ENCODE results near the gene SCPEP1. TPM values are rescaled to one million over a fixed set of nuclear protein-coding genes. Genes with fewer than 3 reads are reported as not detected.

SCPEP1 gene
- total RNA-seq, 1 experiment from 2014 or later: 17.6 TPM

DNA sequence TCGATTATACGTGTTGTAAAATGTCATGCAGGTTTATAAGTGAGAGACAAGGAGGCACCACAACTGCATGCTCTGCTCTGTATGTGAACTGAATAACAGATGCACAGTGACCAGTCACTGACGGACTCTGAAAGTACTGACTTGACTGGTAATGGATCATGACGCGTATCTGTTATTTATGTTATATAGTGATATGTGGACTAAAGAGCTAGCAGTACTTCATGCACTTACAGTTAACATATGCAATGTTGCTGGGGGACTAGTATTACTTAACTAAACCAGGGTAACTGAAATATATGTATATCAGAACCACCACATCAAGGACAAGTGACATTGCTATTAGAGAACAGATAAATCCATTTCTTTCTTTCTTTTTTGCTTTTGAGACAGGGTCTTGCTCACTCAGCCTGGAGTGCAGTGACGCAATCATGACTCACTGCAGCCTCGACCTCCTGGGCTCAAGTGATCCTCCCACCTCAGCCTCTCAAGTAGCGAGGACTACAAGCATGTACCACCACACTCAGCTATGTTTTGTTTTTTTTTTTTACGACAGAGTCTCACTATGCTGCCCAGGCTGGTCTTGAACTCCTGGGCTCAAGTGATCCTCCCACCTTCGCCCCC lies 34.3 kb upstream of the SCPEP1 start:
- no TSS peak for BruUV-seq (replicated peaks)
- intact Hi-C loops (cut with micrococcal nuclease; ENCODE audit: unreplicated experiment): no loop called here
- Mint-ChIP-seq H3K27me3 (ENCODE audit: unreplicated experiment) (no peaks in the 10 kb centered on the region), H3K27ac (ENCODE audit: unreplicated experiment) (no peak overlapping the region), H3K9me3 (ENCODE audit: low read depth, unreplicated experiment) (no peaks in the 10 kb centered on the region), H3K4me1 (ENCODE audit: low read depth, unreplicated experiment) (no peaks in the 10 kb centered on the region), H3K36me3 (ENCODE audit: insufficient read depth, unreplicated experiment) (peaks cover 22% of the 10 kb centered on the region), H3K4me3 (ENCODE audit: low read depth, unreplicated experiment) (no peak overlapping the region)
- DNase-seq: no peak
- TF ChIP-seq, protein P1, sequence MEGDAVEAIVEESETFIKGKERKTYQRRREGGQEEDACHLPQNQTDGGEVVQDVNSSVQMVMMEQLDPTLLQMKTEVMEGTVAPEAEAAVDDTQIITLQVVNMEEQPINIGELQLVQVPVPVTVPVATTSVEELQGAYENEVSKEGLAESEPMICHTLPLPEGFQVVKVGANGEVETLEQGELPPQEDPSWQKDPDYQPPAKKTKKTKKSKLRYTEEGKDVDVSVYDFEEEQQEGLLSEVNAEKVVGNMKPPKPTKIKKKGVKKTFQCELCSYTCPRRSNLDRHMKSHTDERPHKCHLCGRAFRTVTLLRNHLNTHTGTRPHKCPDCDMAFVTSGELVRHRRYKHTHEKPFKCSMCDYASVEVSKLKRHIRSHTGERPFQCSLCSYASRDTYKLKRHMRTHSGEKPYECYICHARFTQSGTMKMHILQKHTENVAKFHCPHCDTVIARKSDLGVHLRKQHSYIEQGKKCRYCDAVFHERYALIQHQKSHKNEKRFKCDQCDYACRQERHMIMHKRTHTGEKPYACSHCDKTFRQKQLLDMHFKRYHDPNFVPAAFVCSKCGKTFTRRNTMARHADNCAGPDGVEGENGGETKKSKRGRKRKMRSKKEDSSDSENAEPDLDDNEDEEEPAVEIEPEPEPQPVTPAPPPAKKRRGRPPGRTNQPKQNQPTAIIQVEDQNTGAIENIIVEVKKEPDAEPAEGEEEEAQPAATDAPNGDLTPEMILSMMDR (IDR thresholded peaks at IDR 0.05; ENCODE audit: unreplicated experiment): no peak
- CTCF ChIA-PET: no interaction called here

DNA sequence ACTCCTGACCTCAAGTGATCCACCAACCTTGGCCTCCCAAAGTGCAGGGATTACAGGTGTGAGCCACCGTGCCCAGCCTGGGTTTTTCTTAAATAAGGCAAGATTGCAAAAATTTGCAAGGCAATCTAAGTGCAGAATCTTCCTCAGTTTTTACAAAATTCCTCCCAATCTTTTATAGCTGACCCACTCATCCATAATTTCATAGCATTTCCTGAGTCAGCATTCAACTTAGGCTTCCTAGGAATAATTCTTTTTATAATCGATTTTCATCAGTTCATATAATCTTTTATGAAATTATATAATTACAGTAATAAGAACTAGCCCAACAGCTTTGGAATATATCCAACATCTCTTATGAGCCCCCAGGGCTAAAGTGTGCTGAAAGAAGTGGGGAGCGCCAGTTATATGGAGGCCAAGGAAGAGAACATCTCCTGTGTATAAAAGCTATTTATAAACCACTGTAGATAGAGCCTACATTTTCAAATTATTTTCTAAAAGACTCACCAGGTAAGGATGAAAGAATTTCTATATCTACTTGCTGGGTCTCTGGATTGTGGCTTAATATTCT lies 31.9 kb upstream of the SCPEP1 start:
- Mint-ChIP-seq H3K27ac (ENCODE audit: unreplicated experiment) (no peak overlapping the region), H3K4me3 (ENCODE audit: low read depth, unreplicated experiment) (no peak overlapping the region), H3K9me3 (ENCODE audit: low read depth, unreplicated experiment) (no peaks in the 10 kb centered on the region), H3K4me1 (ENCODE audit: low read depth, unreplicated experiment) (no peaks in the 10 kb centered on the region), H3K27me3 (ENCODE audit: unreplicated experiment) (no peaks in the 10 kb centered on the region), H3K36me3 (ENCODE audit: insufficient read depth, unreplicated experiment) (peaks cover 27% of the 10 kb centered on the region)
- CTCF ChIA-PET: no interaction called here
- no TSS peak for BruUV-seq (replicated peaks)
- no peak for DNase-seq
- TF ChIP-seq, protein P1 (IDR thresholded peaks at IDR 0.05; ENCODE audit: unreplicated experiment): no peak
- intact Hi-C loops (cut with micrococcal nuclease; ENCODE audit: unreplicated experiment): no loop called here

DNA sequence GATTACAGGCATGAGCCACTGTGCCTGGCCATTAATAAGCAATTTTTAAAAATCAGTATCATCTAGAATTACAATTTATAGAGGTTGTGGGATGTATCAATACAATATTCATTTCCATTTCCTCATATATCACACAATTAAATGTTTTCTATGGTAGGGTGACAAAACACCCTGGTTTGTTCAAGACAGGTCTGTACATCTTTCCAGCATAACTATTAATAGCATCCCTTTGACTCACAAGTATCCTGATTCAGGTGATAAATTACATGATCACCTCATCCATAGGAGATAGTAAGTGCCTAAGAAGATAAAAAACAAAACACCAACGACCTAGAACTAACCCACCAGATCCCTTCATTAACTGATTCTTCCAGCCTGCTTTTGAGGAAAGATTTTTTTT lies 30.2 kb upstream of the SCPEP1 start:
- DNase-seq: no peak
- H3K4me3 Mint-ChIP-seq (ENCODE audit: low read depth, unreplicated experiment): no peak overlapping the region
- no peaks in the 10 kb centered on the region for H3K9me3 Mint-ChIP-seq (ENCODE audit: low read depth, unreplicated experiment)
- BruUV-seq (replicated peaks): no TSS peak
- no peak overlapping the region for H3K27ac Mint-ChIP-seq (ENCODE audit: unreplicated experiment)
- H3K27me3 Mint-ChIP-seq (ENCODE audit: unreplicated experiment): no peaks in the 10 kb centered on the region
- TF ChIP-seq, protein P1 (IDR thresholded peaks at IDR 0.05; ENCODE audit: unreplicated experiment): no peak
- CTCF ChIA-PET: no interaction called here
- H3K4me1 Mint-ChIP-seq (ENCODE audit: low read depth, unreplicated experiment): no peaks in the 10 kb centered on the region
- intact Hi-C loops (cut with micrococcal nuclease; ENCODE audit: unreplicated experiment): no loop called here
- peaks cover 21% of the 10 kb centered on the region for H3K36me3 Mint-ChIP-seq (ENCODE audit: insufficient read depth, unreplicated experiment)

DNA sequence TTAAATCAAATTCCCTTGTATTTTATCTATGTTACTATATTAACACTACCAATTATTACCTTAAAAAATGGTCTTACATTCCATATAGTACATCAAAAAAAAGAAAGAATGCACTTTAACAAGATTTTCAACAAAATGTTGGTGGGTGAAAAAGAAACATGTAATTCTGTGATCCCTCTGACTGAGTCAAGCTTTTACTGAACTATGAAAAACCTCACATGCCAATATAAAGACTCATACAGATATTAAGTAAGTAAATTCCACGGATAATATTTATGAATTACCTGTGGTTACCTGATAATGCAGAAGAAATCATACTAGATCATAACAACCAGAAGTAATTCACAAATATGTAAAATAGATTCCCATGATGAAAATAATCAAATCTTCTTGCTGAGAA lies 29.4 kb upstream of the SCPEP1 start:
- TF ChIP-seq, protein P1 (IDR thresholded peaks at IDR 0.05; ENCODE audit: unreplicated experiment): no peak
- Mint-ChIP-seq H3K4me1 (ENCODE audit: low read depth, unreplicated experiment) (no peaks in the 10 kb centered on the region), H3K27me3 (ENCODE audit: unreplicated experiment) (no peaks in the 10 kb centered on the region), H3K9me3 (ENCODE audit: low read depth, unreplicated experiment) (no peaks in the 10 kb centered on the region), H3K27ac (ENCODE audit: unreplicated experiment) (no peak overlapping the region), H3K36me3 (ENCODE audit: insufficient read depth, unreplicated experiment) (peaks cover 23% of the 10 kb centered on the region), H3K4me3 (ENCODE audit: low read depth, unreplicated experiment) (no peak overlapping the region)
- intact Hi-C loops (cut with micrococcal nuclease; ENCODE audit: unreplicated experiment): no loop called here
- no peak for DNase-seq
- CTCF ChIA-PET: no interaction called here
- no TSS peak for BruUV-seq (replicated peaks)

All from Calu3 (cell line).